HL-60 (cell line): ENCODE data around the gene EPB41L4B.

ENCODE experiments used
- CTCF ChIP-seq: IDR thresholded peaks from one replicate; pipeline ENCODE4 v1.5.1; 2011; ENCODE audit warnings: low read length, control low read depth, inconsistent platforms; ENCODE audit not compliant: insufficient read depth
- POLR2AphosphoS5 ChIP-seq: IDR thresholded peaks from 2 replicates; pipeline ENCODE4 v1.6.1; 2012; ENCODE audit warnings: low read depth
- REST ChIP-seq: IDR thresholded peaks from 2 replicates; pipeline ENCODE4 v1.6.1; 2012; ENCODE audit warnings: low read depth; ENCODE audit not compliant: insufficient replicate concordance

GRCh38 chr9:109313351-109313750 is 7.5 kb downstream of the EPB41L4B start:
- TF ChIP-seq REST (no peak), CTCF (no peak), POLR2AphosphoS5 (no peak)
